ENCODE measurements around the gene MLLT3. TPM values are rescaled to one million over a fixed set of nuclear protein-coding genes. Genes with fewer than 3 reads are reported as not detected.

Gene MLLT3
- total RNA-seq, 4 donors from 2014 or later = 4.0 to 6.4 (median 4.5) TPM

- no peak for DNase-seq
- no peak for TF ChIP-seq CTCF (IDR thresholded peaks at IDR 0.05 in 4 of 5, conservative IDR thresholded peaks at IDR 0.05 in 1 of 5)
- no peak for TF ChIP-seq POLR2A (IDR thresholded peaks at IDR 0.05)
- no peaks in the 10 kb centered on the region for H3K9me3 ChIP-seq
- H3K27ac ChIP-seq = no peak overlapping the region
- H3K36me3 ChIP-seq = no peaks in the 10 kb centered on the region
- H3K4me1 ChIP-seq = peaks cover 5 to 8% of the 10 kb centered on the region in 2 donors
- ATAC-seq = no peak
- in situ Hi-C loops (cut with MboI; ENCODE audit: low sequenced_read_pairs in 4 of 4) (loop anchor here in 1 of 4 donors (25.0 kb wide), 1 partner anchor 252 kb away; no protein-coding TSS in a partner anchor), intact Hi-C loops (cut with DNase I; ENCODE audit: low total_unique reads) (no loop called here)
- no peak overlapping the region for H3K4me3 ChIP-seq
- no peaks in the 10 kb centered on the region for H3K27me3 ChIP-seq
These were observed 7.6 kb downstream of the MLLT3 start for GRCh38 chr9:20614602-20615216.

- TF ChIP-seq CTCF (IDR thresholded peaks at IDR 0.05 in 4 of 5, conservative IDR thresholded peaks at IDR 0.05 in 1 of 5) (peak in 3 of 5 experiments; percentile 14 to 50 (median 29)), POLR2A (IDR thresholded peaks at IDR 0.05) (no peak)
- intact Hi-C loops (cut with DNase I; ENCODE audit: low total_unique reads) = no loop called here
- no peak for ATAC-seq
These were observed 10.5 kb downstream of the MLLT3 start for GRCh38 chr9:20611691-20612287.

GRCh38 chr9:20610591-20610990 is 11.7 kb downstream of the MLLT3 start:
- in situ Hi-C loops (cut with MboI; ENCODE audit: low sequenced_read_pairs in 4 of 4) = loop anchor here in 1 of 4 donors (25.0 kb wide), 1 partner anchor 248 kb away; no protein-coding TSS in a partner anchor
- H3K36me3 ChIP-seq = no peaks in the 10 kb centered on the region
- no peaks in the 10 kb centered on the region for H3K27me3 ChIP-seq
- ATAC-seq (no peak), DNase-seq (no peak)
- intact Hi-C loops (cut with DNase I; ENCODE audit: low total_unique reads) = no loop called here
- peaks cover 11 to 15% of the 10 kb centered on the region in 2 donors for H3K4me1 ChIP-seq
- TF ChIP-seq POLR2A (IDR thresholded peaks at IDR 0.05) (no peak), CTCF (IDR thresholded peaks at IDR 0.05 in 4 of 5, conservative IDR thresholded peaks at IDR 0.05 in 1 of 5) (no peak)
- H3K27ac ChIP-seq = no peak overlapping the region
- no peaks in the 10 kb centered on the region for H3K9me3 ChIP-seq
- H3K4me3 ChIP-seq = no peak overlapping the region

More at GRCh38 chr9:20611691-20612287, 10.5 kb downstream of the MLLT3 start:
- Histone ChIP-seq H3K4me1 (peaks cover 5 to 11% of the 10 kb centered on the region in 2 donors), H3K27ac (no peak overlapping the region), H3K4me3 (no peak overlapping the region), H3K9me3 (no peaks in the 10 kb centered on the region), H3K36me3 (no peaks in the 10 kb centered on the region), H3K27me3 (no peaks in the 10 kb centered on the region)
- in situ Hi-C loops (cut with MboI; ENCODE audit: low sequenced_read_pairs in 4 of 4) = loop anchor here in 1 of 4 donors (25.0 kb wide), 1 partner anchor 249 kb away; no protein-coding TSS in a partner anchor
- DNase-seq = no peak

GRCh38 chr9:20608582-20608981 is 13.7 kb downstream of the MLLT3 start:
- no peak overlapping the region for H3K4me3 ChIP-seq
- intact Hi-C loops (cut with DNase I; ENCODE audit: low total_unique reads) = no loop called here
- H3K27ac ChIP-seq = no peak overlapping the region
- H3K36me3 ChIP-seq = no peaks in the 10 kb centered on the region
- no peaks in the 10 kb centered on the region for H3K9me3 ChIP-seq
- DNase-seq = no peak
- H3K4me1 ChIP-seq = peaks cover 23 to 25% of the 10 kb centered on the region in 2 donors
- TF ChIP-seq CTCF (IDR thresholded peaks at IDR 0.05 in 4 of 5, conservative IDR thresholded peaks at IDR 0.05 in 1 of 5) (no peak), POLR2A (IDR thresholded peaks at IDR 0.05) (no peak)
- ATAC-seq = no peak
- in situ Hi-C loops (cut with MboI; ENCODE audit: low sequenced_read_pairs in 4 of 4) = loop anchor here in 1 of 4 donors (25.0 kb wide), 1 partner anchor 246 kb away; no protein-coding TSS in a partner anchor
- H3K27me3 ChIP-seq = no peaks in the 10 kb centered on the region
